SK-N-SH (cell line): Measurements from ENCODE around the gene ATF7IP2. TPM values are rescaled to one million over a fixed set of nuclear protein-coding genes. Genes with fewer than 3 reads are reported as not detected.

Source experiments
- CTCF ChIA-PET: fragments of 300-600, 350-600 bp; formaldehyde crosslinking; extraction: SDS; loops from one replicate; lab custom pipeline; 2021; lab: Yijun Ruan, JAX
- POLR2A ChIA-PET: fragments of 350-600 bp; sonication (Branson Sonifier 250); formaldehyde crosslinking; extraction: SDS; loops from one replicate; lab custom pipeline; 2020; ENCODE audit warnings: antibody characterized with exemption, inconsistent platforms; lab: Yijun Ruan, JAX
- DNase-seq: peaks from one replicate; pipeline ENCODE4 v3.0.0; 2012
- H2AFZ ChIP-seq: fragments of 200-600 bp; sonication (generic); 2 replicates; pipeline ENCODE4 v1.8.1; 2016; ENCODE audit warnings: antibody characterized with exemption, mild to moderate bottlenecking, low read depth
- H3F3A ChIP-seq: fragments of 200-600 bp; sonication (generic); replicated peaks from 2 replicates; pipeline ENCODE3; 2016; ENCODE audit warnings: antibody characterized with exemption, mild to moderate bottlenecking; ENCODE audit not compliant: insufficient read depth
- H3K27ac ChIP-seq, 2 experiments: fragments of 200-500 bp in 1 of 2; fragments of 200-600 bp in 1 of 2; sonication (Bioruptor generic) in 1 of 2; sonication (generic), shearing (Covaris generic) in 1 of 2; 2 replicates each; pipeline versions ENCODE4 v1.5.1 to v1.6.1; 2014 to 2016; ENCODE audit warnings: low read depth in 2 of 2, inconsistent platforms in 1 of 2, low read length in 1 of 2, mild to moderate bottlenecking in 1 of 2, mixed read lengths in 1 of 2
- H3K27me3 ChIP-seq: fragments of 200-600 bp; sonication (generic), shearing (Covaris generic); 2 replicates; pipeline ENCODE4 v1.6.1; 2016; ENCODE audit warnings: mixed run types; ENCODE audit not compliant: insufficient read depth
- H3K36me3 ChIP-seq, 2 experiments: fragments of 200-500 bp in 1 of 2; fragments of 200-600 bp in 1 of 2; sonication (Bioruptor generic) in 1 of 2; sonication (generic) in 1 of 2; replicated peaks in 1 of 2; 2 replicates each; pipeline versions ENCODE3 to v1.5.1; 2014 to 2016; ENCODE audit warnings: low read length in 1 of 2, mild to moderate bottlenecking in 1 of 2; ENCODE audit not compliant: insufficient read depth in 2 of 2, control insufficient read depth in 1 of 2
- H3K4me1 ChIP-seq, 2 experiments: fragments of 200-500 bp in 1 of 2; fragments of 200-600 bp in 1 of 2; sonication (Bioruptor generic) in 1 of 2; sonication (generic), shearing (Covaris generic) in 1 of 2; 2 replicates each; pipeline versions ENCODE4 v1.5.1 to v1.6.1; 2014 to 2016; ENCODE audit warnings: low read depth in 1 of 2, low read length in 1 of 2, mixed run types in 1 of 2; ENCODE audit not compliant: insufficient read depth in 2 of 2, control insufficient read depth in 1 of 2
- H3K4me2 ChIP-seq: fragments of 200-600 bp; sonication (generic), shearing (Covaris generic); 2 replicates; pipeline ENCODE4 v1.6.1; 2017; ENCODE audit warnings: mixed run types
- H3K4me3 ChIP-seq, 2 experiments: fragments of 200-500 bp in 1 of 2; fragments of 200-600 bp in 1 of 2; sonication (Bioruptor generic) in 1 of 2; sonication (generic), shearing (Covaris generic) in 1 of 2; 2 replicates each; pipeline versions ENCODE4 v1.5.1 to v1.8.1; 2014 to 2016; ENCODE audit warnings: low read depth in 2 of 2, inconsistent platforms in 1 of 2, low read length in 1 of 2, mild to moderate bottlenecking in 1 of 2, mixed read lengths in 1 of 2, moderate library complexity in 1 of 2
- H3K79me2 ChIP-seq: fragments of 200-600 bp; sonication (generic); 2 replicates; pipeline ENCODE4 v1.8.1; 2017; ENCODE audit warnings: mild to moderate bottlenecking; ENCODE audit not compliant: insufficient read depth
- H3K9ac ChIP-seq: fragments of 200-600 bp; sonication (generic); 2 replicates; pipeline ENCODE4 v1.6.1; 2017; ENCODE audit warnings: mixed run types
- H3K9me2 ChIP-seq: fragments of 200-600 bp; sonication (generic); 2 replicates; pipeline ENCODE4 v1.6.1; 2017; ENCODE audit warnings: mixed run types
- H3K9me3 ChIP-seq: fragments of 200-600 bp; sonication (generic); 2 replicates; pipeline ENCODE4 v1.6.1; 2017; ENCODE audit warnings: mixed run types, mild to moderate bottlenecking, moderate library complexity
- H4K20me1 ChIP-seq: fragments of 200-600 bp; sonication (generic); 2 replicates; pipeline ENCODE4 v1.6.1; 2017; ENCODE audit warnings: mild to moderate bottlenecking, mixed run types; ENCODE audit not compliant: insufficient read depth
- ELF1 ChIP-seq: IDR thresholded peaks from 2 replicates; pipeline ENCODE4 v1.4.0; 2012
- EZH2phosphoT487 ChIP-seq: fragments of 200-600 bp; sonication (generic); IDR thresholded peaks from 2 replicates; pipeline ENCODE4 v1.6.1; 2017; ENCODE audit warnings: low read depth, mixed run types, mild to moderate bottlenecking, antibody characterized with exemption, moderate library complexity, borderline replicate concordance
- FOSL2 ChIP-seq: IDR thresholded peaks from 2 replicates; pipeline ENCODE4 v1.4.0; 2012; ENCODE audit warnings: low read depth, mild to moderate bottlenecking, moderate library complexity, borderline replicate concordance
- FOXM1 ChIP-seq: IDR thresholded peaks from 2 replicates; pipeline ENCODE4 v1.4.0; 2012; ENCODE audit warnings: low read depth, mild to moderate bottlenecking
- GABPA ChIP-seq: IDR thresholded peaks from 2 replicates; pipeline ENCODE4 v1.4.0; 2012; ENCODE audit warnings: low read depth, mild to moderate bottlenecking
- GATA2 ChIP-seq: sonication (generic); formaldehyde crosslinking; IDR thresholded peaks from 2 replicates; pipeline ENCODE4 v1.5.0; 2020; ENCODE audit warnings: mild to moderate bottlenecking, missing genetic modification reagents
- NFIC ChIP-seq: IDR thresholded peaks from 2 replicates; pipeline ENCODE4 v1.4.0; 2012; ENCODE audit warnings: borderline replicate concordance
- NRF1 ChIP-seq: IDR thresholded peaks from 2 replicates; pipeline ENCODE4 v1.6.1; 2012; ENCODE audit warnings: low read depth, mild to moderate bottlenecking, low read length
- POLR2AphosphoS5 ChIP-seq: IDR thresholded peaks from 2 replicates; pipeline ENCODE4 v1.6.1; 2012; ENCODE audit warnings: low read depth, low read length
- RAD21 ChIP-seq: IDR thresholded peaks from 2 replicates; pipeline ENCODE4 v1.6.1; 2012; ENCODE audit warnings: mild to moderate bottlenecking, low read length
- RCOR1 ChIP-seq: fragments of 150-350 bp; IDR thresholded peaks from 2 replicates; pipeline ENCODE4 v1.6.1; 2017; ENCODE audit warnings: antibody characterized with exemption, low read length
- SIN3A ChIP-seq: IDR thresholded peaks from 2 replicates; pipeline ENCODE4 v1.6.1; 2012; ENCODE audit warnings: low read depth, mild to moderate bottlenecking, low read length, moderate library complexity, borderline replicate concordance
- SMC3 ChIP-seq: IDR thresholded peaks from 2 replicates; pipeline ENCODE4 v1.6.1; 2012; ENCODE audit warnings: low read depth, low read length, improper control_type of control experiment
- TAF1 ChIP-seq: IDR thresholded peaks from 2 replicates; pipeline ENCODE4 v1.6.1; 2012; ENCODE audit warnings: low read depth, mild to moderate bottlenecking, low read length, moderate library complexity, borderline replicate concordance
- WGBS: methylation state at CpG from one replicate; pipeline ENCODE4 v1.1.6; 2017; ENCODE audit warnings: low lambda C conversion rate; 5-methylcytosine and 5-hydroxymethylcytosine counted together
- polyA plus RNA-seq, 3 experiments: library from polyadenylated mRNA; depleted of rRNA; stranded (reverse); fragments of >200 nt; gene quantifications; 2 replicates each; pipeline ENCODE4 v1.2.3, GENCODE V29; 2012
- TF ChIP-seq, protein P1 (sequence below): fragments of 200-600 bp; sonication (generic); IDR thresholded peaks from 2 replicates; pipeline ENCODE4 v1.6.1; 2017; ENCODE audit warnings: antibody characterized with exemption, mild to moderate bottlenecking, moderate library complexity
- TF ChIP-seq, protein P2 (sequence below): IDR thresholded peaks from 2 replicates; pipeline ENCODE4 v1.4.0; 2012; ENCODE audit warnings: low read depth, borderline replicate concordance
- TF ChIP-seq, protein P3 (sequence below): IDR thresholded peaks from 2 replicates; pipeline ENCODE4; 2012
- TF ChIP-seq, protein P4 (sequence below): IDR thresholded peaks from 2 replicates; pipeline ENCODE4 v1.4.0; 2012; ENCODE audit warnings: low read depth
- TF ChIP-seq, protein P5 (sequence below): IDR thresholded peaks from 2 replicates; pipeline ENCODE4 v1.4.0; 2012; ENCODE audit warnings: low read depth, borderline replicate concordance

ATF7IP2 gene
- polyA plus RNA-seq, 1 of the 3 experiments (the other 2 are of a cell fraction) = 0.35 TPM

DNA sequence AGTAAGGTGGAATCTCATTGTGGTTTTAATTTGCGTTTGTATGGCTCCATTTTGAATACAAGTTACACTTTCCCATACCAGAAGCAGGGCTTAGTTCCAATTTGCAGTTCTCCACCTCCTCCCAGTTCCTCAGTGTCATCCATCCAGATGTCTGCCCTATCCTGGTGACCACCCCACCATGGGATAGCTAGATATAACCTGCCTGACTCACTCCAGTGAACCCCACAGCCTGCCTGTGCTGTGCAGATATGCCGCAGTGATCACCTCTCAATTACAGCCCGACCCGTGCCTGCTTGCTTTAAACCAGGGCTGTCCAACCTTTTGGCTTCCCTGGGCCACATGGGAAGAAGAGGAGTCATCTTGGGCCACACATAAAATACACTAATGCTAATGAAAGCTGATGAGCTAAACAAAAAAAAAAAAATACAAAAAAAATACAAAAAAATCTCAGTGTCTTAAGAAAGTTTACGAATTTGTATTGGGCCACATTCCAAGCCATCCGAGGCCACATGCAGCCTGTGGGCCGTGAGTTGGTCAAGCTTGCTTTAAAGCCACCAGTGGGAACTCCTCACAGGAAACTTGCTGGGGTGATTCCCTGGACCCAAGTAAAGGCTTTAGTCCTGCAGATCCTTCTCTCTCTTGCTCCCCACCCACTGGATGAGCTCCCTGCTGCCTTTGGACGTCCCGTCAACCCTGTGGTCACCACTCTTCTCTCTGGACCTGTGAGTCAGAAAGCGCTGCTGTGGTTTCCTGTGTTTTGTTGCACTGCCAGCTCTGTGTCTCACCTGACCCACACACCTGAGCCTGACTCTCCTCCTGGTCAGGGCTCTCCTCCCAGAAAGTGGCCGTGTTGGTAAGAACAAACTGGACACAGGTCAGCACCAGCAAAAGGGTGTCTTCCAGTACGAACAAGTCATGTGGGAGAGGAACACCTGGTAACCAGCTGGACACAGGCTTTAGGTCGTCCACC, 111.6 kb downstream of the ATF7IP2 start:
- POLR2A ChIA-PET = no interaction called here
- H3K27me3 ChIP-seq = no peaks in the 10 kb centered on the region
- H3K36me3 ChIP-seq = no peaks in the 10 kb centered on the region
- no peaks in the 10 kb centered on the region for H3K79me2 ChIP-seq
- H3K4me3 ChIP-seq = no peak overlapping the region
- no peak overlapping the region for H3K4me2 ChIP-seq
- DNase-seq = no peak
- H3K9me3 ChIP-seq = no peaks in the 10 kb centered on the region
- no peak overlapping the region for H2AFZ ChIP-seq
- CTCF ChIA-PET = interaction anchor here (0.7 to 1.1 kb wide), 2 partner anchors 12 to 18 kb away, joined by 3 read pairs; no protein-coding TSS in a partner anchor
- no peak overlapping the region for H3K9ac ChIP-seq
- no peaks in the 10 kb centered on the region for H3K9me2 ChIP-seq
- TF ChIP-seq SMC3 (no peak), RAD21 (no peak), SIN3A (no peak), FOSL2 (no peak), FOXM1 (no peak), RCOR1 (no peak), POLR2AphosphoS5 (no peak), ELF1 (no peak), NRF1 (no peak), EZH2phosphoT487 (no peak), GABPA (no peak), TAF1 (no peak), GATA2 (no peak), NFIC (no peak)
- TF ChIP-seq, protein P1, sequence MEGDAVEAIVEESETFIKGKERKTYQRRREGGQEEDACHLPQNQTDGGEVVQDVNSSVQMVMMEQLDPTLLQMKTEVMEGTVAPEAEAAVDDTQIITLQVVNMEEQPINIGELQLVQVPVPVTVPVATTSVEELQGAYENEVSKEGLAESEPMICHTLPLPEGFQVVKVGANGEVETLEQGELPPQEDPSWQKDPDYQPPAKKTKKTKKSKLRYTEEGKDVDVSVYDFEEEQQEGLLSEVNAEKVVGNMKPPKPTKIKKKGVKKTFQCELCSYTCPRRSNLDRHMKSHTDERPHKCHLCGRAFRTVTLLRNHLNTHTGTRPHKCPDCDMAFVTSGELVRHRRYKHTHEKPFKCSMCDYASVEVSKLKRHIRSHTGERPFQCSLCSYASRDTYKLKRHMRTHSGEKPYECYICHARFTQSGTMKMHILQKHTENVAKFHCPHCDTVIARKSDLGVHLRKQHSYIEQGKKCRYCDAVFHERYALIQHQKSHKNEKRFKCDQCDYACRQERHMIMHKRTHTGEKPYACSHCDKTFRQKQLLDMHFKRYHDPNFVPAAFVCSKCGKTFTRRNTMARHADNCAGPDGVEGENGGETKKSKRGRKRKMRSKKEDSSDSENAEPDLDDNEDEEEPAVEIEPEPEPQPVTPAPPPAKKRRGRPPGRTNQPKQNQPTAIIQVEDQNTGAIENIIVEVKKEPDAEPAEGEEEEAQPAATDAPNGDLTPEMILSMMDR = no peak
- TF ChIP-seq, protein P2, sequence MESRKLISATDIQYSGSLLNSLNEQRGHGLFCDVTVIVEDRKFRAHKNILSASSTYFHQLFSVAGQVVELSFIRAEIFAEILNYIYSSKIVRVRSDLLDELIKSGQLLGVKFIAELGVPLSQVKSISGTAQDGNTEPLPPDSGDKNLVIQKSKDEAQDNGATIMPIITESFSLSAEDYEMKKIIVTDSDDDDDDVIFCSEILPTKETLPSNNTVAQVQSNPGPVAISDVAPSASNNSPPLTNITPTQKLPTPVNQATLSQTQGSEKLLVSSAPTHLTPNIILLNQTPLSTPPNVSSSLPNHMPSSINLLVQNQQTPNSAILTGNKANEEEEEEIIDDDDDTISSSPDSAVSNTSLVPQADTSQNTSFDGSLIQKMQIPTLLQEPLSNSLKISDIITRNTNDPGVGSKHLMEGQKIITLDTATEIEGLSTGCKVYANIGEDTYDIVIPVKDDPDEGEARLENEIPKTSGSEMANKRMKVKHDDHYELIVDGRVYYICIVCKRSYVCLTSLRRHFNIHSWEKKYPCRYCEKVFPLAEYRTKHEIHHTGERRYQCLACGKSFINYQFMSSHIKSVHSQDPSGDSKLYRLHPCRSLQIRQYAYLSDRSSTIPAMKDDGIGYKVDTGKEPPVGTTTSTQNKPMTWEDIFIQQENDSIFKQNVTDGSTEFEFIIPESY = no peak
- TF ChIP-seq, protein P3, sequence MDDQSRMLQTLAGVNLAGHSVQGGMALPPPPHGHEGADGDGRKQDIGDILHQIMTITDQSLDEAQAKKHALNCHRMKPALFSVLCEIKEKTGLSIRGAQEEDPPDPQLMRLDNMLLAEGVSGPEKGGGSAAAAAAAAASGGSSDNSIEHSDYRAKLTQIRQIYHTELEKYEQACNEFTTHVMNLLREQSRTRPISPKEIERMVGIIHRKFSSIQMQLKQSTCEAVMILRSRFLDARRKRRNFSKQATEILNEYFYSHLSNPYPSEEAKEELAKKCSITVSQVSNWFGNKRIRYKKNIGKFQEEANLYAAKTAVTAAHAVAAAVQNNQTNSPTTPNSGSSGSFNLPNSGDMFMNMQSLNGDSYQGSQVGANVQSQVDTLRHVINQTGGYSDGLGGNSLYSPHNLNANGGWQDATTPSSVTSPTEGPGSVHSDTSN = no peak
- TF ChIP-seq, protein P4, sequence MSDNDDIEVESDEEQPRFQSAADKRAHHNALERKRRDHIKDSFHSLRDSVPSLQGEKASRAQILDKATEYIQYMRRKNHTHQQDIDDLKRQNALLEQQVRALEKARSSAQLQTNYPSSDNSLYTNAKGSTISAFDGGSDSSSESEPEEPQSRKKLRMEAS = no peak
- TF ChIP-seq, protein P5, sequence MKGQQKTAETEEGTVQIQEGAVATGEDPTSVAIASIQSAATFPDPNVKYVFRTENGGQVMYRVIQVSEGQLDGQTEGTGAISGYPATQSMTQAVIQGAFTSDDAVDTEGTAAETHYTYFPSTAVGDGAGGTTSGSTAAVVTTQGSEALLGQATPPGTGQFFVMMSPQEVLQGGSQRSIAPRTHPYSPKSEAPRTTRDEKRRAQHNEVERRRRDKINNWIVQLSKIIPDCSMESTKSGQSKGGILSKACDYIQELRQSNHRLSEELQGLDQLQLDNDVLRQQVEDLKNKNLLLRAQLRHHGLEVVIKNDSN = no peak
- no peaks in the 10 kb centered on the region for H3K4me1 ChIP-seq
- H4K20me1 ChIP-seq = no peaks in the 10 kb centered on the region
- H3F3A ChIP-seq = no peaks in the 10 kb centered on the region
- no peak overlapping the region for H3K27ac ChIP-seq
- 50% methylated on average over 13 of the region's 13 CpGs for WGBS
